SK-N-SH (cell line): ENCODE results near the gene LAIR2.

ENCODE experiments used
- CTCF ChIP-seq: fragments of 200-600 bp; sonication (generic); IDR thresholded peaks from 2 replicates; pipeline ENCODE4 v1.6.1; 2017; ENCODE audit warnings: antibody characterized with exemption, mild to moderate bottlenecking, moderate library complexity
- EP300 ChIP-seq, 2 experiments: IDR thresholded peaks; 2 replicates each; pipeline versions ENCODE4 v1.4.0 to v1.6.1; 2012; ENCODE audit warnings: borderline replicate concordance in 1 of 2, low read depth in 1 of 2, low read length in 1 of 2
- FOSL2 ChIP-seq: IDR thresholded peaks from 2 replicates; pipeline ENCODE4 v1.4.0; 2012; ENCODE audit warnings: low read depth, mild to moderate bottlenecking, moderate library complexity, borderline replicate concordance
- MAX ChIP-seq: IDR thresholded peaks from 2 replicates; pipeline ENCODE4 v1.4.0; 2012; ENCODE audit warnings: low read depth
- MXI1 ChIP-seq: IDR thresholded peaks from 2 replicates; pipeline ENCODE4 v1.6.1; 2012; ENCODE audit warnings: mild to moderate bottlenecking, low read depth, low read length, improper control_type of control experiment
- POLR2AphosphoS5 ChIP-seq: IDR thresholded peaks from 2 replicates; pipeline ENCODE4 v1.6.1; 2012; ENCODE audit warnings: low read depth, low read length
- TAF1 ChIP-seq: IDR thresholded peaks from 2 replicates; pipeline ENCODE4 v1.6.1; 2012; ENCODE audit warnings: low read depth, mild to moderate bottlenecking, low read length, moderate library complexity, borderline replicate concordance
- USF1 ChIP-seq: IDR thresholded peaks from 2 replicates; pipeline ENCODE4 v1.4.0; 2012; ENCODE audit warnings: low read depth, borderline replicate concordance
- USF2 ChIP-seq: fragments of 150-350 bp; IDR thresholded peaks from 2 replicates; pipeline ENCODE4 v1.6.1; 2017; ENCODE audit warnings: antibody characterized with exemption, low read length, low read depth, borderline replicate concordance

- TF ChIP-seq CTCF (no peak), MXI1 (no peak), EP300 (IDR thresholded peaks at IDR 0.05; ENCODE audit: borderline replicate concordance in 1 of 2, low read depth in 1 of 2, low read length in 1 of 2) (no peak), USF1 (no peak), USF2 (no peak), POLR2AphosphoS5 (no peak), MAX (no peak), TAF1 (no peak), FOSL2 (no peak)
These were observed 48.7 kb downstream of the LAIR2 start for GRCh38 chr19:54551293-54551692.
